NCI-H748 (cell line): ENCODE data around the gene ENC1.

Experiments used
- DNase-seq: peaks from one replicate; lab custom pipeline; 2025; ENCODE audit not compliant: unreplicated experiment; lab: John Stamatoyannopoulos, UW

The ENC1 gene

DNA sequence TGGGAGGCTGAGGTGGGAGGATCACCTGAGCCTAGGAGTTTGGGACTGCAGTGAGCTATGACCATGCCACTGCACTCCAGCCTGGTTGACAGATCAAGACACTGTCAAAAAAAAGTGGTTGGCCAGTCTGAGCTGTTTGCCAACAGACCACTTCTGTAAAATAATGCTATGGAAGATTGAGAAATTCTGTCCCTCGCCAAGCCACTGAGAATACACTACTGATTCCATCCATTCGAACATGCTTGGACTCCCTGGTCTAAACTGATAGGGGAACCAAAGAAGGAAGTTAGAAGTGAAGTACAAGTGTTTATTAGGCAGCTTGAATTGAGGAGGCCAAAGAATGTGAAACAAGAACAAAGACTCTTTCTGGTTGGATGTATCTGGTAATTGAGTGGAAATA, 27.2 kb downstream of the ENC1 start:
- DNase-seq, result no peak

DNA sequence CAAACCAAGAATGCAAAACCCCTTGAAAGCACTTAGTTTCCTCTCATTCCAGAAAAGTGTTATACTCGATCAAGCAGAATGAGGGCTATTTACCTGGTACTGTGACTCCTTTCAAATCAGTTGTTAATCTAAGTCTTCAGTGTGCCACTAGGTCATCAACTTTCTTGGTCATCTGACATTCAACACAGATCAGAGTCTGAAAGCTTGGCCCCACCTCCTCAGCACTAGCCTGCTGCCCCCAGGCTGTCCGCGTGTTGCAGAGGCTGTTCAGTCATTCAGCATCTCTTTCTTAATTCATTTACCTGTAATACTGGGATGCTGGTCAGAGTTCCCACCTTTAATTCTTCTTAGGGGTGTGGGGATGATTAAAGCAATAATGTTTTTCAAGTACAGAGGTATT, 28.5 kb downstream of the ENC1 start:
- DNase-seq, result no peak

DNA sequence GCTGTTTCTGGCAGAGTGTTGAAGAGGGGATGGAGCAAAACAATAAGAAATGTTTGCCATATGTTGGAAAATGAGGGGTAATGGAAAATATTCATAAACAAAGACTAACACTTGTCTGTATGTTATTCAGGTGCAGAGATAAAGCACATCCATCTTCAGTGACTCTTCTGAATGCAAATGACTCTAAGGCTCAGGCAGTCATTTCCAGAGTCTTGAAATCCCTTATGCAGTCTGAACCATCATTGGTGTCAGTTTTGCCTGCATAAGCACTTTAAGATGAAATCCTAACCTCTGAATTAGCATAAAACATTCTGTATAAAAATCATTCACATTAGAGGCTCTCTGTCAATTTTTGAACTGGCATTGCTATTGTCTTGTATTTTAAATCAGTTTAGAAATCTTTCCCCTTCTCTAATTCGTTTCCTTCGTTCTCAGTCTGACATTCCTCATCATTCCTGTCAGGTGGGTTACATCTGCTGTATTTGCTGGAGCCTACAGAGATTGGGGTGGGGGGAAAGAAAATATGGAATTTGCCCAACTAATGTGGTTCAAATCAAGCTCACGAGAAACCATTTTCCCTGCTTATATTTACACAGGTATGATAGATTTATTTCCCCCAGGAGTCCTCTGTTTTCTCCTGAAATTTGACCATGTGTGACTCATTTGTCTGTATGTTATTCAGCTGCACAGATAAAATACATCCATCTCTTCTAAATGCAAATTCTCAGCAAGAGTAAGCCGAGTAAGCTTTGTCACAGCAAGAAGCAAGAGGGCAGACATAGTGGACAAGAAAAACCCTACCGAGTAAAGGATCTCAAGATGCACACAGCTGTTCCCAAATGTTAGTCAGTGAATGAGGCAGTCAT, 31.6 kb downstream of the ENC1 start:
- DNase-seq, result no peak

DNA sequence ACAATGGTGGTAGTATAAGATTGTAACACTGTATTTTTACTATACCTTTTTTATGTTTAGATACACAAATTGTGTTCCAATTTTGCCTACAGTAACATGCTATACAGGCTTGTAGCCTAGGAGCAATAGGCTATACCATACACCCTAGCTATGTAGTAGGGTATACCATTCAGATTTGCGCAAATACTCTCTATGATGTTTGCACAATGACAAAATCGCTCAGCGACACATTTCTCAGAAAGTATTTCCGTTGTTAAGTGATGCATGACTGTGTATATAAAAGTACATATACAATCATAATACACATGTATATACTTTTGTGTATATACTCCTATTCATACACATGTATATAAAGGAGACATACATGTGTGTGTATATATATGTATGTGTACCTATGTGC, 34.8 kb downstream of the ENC1 start:
- no peak for DNase-seq

DNA sequence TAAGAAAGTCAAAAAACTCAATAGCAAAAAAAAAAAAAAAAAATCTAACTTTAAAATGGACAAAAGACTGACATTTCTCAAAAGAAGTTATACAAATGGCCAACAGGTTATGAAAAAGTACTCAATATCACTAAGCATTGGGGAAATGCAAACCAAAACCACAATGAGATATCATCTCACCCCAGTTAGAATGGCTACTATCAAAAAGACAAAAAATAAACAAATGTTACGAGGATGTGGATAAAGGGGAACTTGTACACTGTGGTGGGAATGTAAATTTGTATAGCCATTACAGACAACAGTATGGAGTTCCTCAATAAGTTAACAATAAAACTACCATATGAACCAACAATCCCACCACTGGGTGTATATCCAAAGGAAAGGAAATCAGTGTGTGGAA, 37.2 kb downstream of the ENC1 start:
- DNase-seq, result no peak

DNA sequence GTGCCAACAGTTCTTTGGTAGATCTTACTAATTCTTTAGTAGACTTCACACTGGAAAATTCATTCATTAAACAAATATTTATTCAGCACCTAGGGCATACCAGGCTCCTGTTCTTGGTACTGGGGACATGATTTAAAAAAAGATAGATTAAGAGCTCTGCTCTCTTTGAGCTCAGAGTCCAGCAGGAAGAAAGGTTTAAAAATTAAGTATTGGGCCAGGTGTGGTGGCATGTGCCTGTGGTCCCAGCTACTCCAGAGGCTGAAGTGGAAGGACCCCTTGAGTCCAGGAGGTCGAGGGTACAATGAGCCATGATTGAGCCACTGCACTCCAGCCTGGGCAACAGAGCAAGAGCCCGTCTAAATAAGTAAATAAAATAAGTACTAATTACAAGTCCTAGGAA, 41.4 kb downstream of the ENC1 start:
- no peak for DNase-seq

DNA sequence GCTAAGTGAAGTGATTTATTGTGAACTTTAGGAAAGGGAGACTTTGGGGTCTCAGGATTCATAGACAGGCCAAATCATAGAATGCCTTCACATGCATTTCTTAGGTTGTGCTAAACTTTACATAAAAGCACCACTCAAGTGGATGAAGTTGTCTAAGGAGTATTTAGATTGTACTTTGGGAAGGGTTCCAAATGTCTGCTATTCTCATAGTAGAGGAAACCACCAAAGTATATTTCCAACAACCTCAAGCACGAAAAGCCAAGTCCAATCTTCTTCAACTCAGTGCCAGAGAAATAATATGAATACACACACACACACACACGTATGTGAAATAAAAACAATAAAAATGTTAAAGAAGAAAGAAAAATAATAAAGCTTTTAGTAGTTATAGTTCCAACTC, 41.8 kb downstream of the ENC1 start:
- no peak for DNase-seq

DNA sequence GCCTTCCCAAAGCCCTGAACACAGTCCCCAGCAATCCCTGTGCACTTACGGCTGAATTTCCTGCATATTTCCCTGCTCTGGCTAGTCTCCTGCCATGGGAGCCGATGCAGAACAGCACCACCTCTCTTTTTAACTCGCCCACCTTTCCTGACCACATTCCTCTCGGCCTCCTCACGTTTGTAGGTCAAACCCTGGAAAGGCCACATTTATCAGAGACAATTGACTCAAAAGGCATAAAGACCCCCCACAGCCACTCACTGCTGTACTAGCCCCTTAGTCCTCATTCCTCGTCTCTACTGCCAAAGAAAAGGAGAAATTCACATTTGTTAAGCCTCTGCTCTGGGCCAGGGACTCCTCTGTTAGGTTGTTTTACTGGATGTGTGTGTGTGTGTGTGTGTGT, 43.6 kb downstream of the ENC1 start:
- no peak for DNase-seq

DNA sequence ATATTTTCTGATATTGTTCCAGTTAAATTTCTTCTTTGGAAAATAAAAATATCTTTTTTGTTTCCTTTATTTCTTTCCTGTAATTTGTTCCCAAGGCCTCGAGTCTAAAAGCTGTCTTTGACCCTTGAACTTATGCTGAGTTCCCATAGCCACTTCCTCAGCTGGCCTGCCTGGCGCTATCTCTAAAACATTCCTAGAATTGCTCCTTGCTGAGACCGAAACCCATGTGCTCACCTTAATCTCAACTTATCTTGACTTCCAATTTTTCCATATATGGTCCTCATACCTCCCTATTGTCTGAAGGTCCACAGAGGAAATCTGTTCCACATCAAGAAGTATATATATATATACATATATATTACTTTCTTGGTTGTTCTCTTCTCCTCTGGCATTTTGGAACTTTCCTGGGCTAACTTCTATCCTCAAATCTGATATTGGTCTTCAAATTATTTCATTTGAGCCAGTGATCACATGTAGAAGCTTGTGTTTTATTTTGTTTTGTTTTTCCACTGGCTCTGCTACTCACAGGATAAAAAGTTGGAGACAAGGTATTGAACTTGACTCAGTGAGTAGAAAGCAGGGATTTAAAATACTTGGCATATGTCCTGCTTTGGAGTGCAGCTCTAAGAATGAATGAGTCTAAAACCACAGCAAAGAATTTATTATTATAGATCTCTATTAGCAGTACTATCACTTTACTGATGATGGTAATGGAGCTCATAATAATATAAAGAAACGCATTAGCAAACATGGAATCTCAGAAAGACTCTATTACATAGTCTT, 45.2 kb downstream of the ENC1 start:
- DNase-seq, result no peak

DNA sequence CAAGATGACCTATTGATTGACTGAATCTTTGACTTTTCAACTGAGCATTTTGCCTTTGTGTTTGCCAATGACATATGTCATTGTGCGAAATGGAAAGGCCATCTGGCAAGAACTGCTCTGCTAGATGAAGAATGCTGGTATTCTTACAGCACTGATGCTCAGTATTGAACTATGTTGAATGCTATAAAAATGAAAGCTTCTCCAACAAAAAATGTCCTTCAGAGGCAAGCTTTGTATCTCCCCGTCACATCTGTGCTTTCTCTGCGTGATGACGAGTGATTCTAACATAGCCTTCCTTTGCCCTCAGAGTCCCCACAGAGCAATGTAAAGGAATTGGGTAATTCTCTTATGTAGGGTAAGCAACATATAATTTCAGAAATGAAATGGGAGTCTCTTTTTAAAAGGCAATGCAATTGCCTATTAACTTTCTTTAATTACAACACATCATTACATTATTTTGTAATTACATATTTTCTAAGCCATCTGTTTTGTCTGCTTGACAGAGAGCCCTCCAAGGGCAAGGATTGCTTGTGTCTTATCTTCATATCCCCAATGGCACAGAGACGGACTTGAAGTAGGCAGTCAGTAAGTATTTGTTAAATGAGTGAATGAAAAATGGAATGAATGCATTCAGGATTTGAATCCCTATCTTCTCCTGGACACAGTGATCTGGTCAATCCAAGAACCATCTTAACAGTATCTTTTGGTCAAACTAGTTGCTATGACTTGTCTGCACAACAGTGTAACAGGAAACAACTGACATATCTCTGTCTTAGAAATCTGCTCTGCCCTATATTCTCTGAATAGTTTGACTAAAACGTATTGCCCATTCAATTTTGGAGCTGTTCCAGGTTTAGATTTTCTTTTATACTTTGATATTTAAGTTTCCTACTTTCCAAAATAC, 46.1 kb downstream of the ENC1 start:
- no peak for DNase-seq

DNA sequence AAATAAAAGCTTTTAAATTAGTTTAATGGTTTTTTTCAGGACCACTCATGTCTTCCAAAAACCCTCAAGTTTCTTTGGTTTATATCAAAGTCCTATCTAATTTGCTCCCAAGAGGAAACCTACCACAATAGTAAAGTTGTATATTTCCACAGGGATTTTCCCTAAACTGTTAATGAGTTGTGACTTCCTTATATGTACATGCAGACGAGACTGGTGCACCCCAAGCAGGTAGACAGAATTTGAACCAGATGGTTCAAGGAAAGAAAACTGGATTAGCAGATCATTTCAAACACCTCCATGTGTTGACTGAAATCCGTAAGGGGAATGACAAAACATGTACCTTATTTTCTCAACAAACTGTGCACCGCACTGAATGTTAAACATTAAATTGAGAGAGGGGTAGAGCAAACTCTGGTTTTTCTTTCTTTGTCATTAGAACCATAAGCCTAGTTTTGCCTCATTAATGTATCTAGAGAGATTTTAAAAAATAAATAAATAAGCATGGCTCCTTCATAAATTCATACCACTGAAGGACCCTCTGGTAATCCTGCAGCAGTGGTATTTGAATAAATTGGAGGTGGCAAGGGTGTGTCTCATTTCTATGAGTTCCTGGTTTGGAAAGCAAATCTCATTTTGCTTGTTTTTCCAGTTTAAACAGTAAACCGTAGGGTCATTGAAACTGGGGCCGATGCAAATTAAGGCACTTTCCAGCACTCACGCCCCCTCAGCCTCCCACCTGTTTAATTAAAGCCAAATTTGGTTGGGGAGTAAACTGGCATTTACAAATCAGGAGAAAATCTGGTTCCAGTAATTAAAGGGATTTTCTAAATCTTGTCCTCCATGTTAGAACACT, 51.1 kb downstream of the ENC1 start:
- peak; percentile 52 for DNase-seq

DNA sequence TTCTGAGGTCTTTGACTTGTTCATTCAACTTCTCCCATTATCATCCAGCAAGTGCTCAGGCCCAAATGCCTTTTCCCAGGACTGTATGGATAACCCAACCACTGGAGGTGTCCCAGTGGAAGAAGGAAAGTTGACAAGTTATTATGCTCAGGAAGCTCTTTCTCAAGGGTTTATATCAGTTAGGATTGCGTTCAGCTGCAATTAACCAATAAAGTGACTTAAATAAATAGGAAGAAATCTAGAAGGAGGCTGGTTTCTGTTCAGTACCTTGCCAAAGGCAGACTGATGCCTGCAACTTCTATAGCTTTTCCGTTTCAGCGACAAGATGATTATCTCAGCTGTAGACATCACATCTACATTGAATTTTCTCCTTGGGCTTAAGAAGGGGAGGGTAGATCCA, 52.1 kb downstream of the ENC1 start:
- no peak for DNase-seq

DNA sequence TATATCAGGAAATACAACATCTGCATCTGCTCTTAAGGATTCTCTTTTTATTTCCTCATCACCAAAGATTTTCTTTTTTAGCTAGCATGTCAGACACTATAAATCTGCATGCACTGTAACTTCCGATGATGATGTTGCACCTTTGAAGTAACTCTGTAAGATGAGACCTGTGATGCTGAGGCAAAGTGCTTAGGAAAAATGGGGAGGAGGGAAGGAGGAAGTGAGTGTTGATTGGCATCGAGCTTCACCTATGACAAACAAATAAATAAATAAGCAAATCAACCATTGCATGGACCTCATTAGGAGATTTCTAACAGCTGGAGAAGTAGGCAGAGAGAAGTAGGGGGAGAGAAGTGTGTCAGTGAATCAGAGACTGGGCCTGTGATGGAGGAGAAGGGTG, 52.6 kb downstream of the ENC1 start:
- DNase-seq, result no peak

DNA sequence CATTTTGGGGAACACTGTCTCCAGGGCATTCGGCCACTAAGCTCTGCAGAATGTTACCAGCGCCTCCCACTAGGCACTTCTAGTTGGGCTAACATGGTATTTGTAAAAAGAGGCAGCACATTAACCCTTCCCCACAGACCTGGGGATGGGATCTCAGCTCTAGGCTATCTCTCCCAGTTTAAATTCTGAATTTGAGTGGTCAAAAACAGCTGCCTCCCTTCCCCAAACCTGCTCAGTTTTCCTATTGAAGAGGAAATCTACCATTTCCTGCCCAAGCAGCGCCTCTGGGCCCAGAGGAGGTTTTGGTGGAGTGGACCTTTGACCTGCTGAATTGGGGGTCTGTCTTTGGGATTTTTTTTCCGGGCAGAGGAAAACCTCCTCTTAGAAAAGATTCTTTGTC, 53.2 kb downstream of the ENC1 start:
- DNase-seq, result no peak

DNA sequence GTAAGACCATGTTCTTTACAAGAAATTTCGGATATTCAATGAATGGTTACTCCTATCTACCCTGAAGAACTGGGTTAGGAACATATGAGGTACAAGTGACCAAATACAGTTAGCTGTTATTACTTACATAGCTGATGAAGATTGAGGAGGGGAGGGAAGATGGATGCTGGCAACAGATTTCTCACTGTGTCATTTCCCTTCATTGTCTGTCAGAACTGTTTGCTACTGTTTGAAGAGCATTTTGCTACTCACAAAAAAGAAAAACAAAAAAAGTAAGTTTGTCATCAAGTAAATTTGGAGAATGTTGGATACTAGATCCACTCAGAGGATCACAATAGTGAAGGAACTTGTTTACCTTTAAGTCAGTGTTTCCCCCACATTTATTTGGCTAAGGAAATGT, 53.7 kb downstream of the ENC1 start:
- DNase-seq, result no peak

DNA sequence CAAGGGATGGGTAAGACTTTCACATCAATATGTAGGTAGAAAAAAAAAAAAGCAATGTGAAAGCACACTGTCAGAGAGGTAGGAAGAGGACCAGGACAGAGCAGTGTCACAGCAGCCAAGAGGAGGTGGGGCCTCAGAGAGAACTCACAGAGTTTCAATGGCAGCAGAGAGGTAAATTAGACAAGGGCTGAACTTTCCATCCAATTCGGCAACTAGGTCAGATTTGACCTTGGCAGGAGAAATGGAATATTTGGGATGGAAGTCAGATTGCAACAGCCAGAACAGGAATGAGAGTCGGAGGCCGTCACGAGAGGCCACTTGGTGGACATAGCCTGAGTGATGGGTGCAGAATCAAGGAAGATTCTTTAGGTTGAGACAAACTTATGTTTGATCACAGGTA, 57.7 kb downstream of the ENC1 start:
- no peak for DNase-seq

DNA sequence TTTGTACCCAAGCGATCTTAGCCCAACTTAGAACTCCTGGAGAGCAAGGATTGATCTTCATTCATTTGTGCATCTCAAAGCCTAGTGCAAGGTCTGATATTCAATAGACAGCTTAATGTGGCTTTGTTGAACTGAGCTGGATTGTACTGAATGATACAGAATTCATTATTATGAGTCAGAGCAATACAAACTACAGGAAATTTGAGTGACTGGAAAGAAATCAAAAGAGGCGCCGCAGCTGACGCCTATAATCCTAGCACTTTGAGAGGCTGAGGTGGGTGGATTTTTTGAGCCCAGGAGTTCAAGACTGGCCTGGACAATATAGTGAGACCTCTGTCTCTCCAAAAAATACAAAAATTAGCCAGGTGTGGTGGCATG, 58.6 kb downstream of the ENC1 start:
- no peak for DNase-seq

DNA sequence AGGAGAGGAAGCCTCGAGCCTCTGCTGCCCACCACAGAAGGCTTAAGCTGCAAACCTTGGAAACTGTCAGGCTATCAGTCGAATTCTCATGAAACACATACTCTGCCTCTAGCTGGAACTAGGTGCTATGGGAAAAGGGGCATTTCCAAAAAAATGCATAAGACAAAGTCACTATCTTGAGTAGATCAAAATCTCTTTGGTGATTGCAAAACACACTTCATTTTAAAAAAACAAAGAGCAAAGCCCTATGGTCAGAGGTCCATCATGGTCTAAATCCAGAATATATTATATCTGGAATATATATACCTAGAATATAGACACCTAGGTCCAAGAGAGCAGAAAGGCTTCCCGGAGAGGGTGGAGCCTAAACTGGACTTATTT, 59.8 kb downstream of the ENC1 start:
- no peak for DNase-seq

DNA sequence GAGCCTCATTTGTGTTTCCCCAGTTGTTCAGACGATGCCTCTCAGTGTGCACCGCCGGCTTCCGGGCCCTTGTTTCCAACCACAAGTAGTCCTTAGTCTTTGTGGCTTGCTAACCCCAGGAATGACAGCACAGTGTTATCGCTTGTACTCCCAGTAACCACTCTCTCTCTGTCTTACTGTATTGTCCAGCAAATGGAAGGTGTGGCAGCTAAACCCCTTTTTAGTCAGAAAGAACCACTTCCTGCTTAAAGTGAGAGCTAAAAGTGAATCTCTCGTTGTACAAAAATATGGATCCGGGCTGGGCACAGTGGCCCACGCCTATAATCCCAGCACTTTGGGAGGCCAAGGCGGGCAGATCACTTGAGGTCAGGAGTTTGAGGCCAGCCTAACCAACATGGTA, 61.3 kb downstream of the ENC1 start:
- no peak for DNase-seq

DNA sequence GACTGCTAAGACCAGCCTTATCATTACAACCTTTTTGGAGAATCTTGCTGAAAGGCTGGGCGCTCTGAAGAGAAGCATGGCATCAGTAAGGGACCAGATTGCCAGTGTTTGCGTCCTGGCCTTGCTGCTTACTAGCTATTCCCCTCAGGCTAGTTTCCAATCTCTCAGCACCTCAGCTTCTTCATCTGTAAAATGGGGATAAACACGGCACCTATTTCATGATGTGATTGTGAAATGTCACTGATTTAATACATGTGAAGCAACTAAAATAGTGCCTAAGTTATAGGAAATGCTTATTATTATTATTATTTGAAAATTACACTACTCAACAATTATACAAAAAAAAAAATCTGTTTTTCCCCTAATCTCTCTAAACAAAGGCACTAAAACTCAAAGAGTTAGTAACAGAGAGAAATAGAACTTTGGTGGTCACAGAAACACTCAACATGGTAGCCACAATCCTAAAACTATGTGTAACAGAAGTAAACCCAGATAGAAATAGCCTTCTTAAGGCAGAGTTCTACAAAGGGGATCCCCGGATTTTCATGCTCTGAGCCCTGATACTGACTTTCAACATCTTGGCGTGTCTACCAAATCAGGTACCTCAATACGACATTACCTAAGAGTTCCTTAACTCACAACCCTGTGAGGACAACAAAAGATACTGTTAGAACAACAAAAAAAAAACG, 62.0 kb downstream of the ENC1 start:
- no peak for DNase-seq
